ENCODE results near the gene SND1. TPM values are rescaled to one million over a fixed set of nuclear protein-coding genes. Genes with fewer than 3 reads are reported as not detected.
"Not testable (repeated sequence)": the region's sequence is repeated elsewhere in the genome, so short reads cannot be mapped to it uniquely, and the experiment has no call there.

Gene SND1
- total RNA-seq, 2 donors from 2014 or later, result 146 to 155 TPM

DNA sequence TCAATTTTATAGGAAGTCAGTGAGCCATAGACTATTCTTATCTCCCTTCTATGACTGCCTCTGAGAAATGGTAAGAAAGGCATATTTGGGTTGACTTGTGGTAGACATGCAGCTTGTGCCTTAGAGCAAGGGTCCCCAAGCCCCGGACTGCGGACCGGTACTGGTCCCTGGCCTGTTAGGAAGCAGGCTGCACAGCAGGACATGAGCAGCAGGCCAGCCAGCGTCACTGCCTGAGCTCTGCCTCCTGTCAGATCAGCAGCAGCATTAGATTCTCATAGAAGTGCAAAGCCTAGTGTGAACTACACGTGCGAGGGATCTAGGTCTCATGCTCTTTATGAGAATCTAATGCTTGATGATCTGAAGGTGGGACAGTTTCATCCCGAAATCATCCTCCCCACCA is 180.6 kb downstream of the SND1 start:
- Histone ChIP-seq H3K9me3 (no peaks in the 10 kb centered on the region), H3K4me3 (no peak overlapping the region), H3K4me1 (peaks cover 52% of the 10 kb centered on the region), H3K27ac (no peak overlapping the region), H3K27me3 (no peaks in the 10 kb centered on the region), H3K36me3 (replicated peaks in 1 of 2; ENCODE audit: insufficient read depth in 1 of 2, low read depth in 2 of 2) (no peaks in the 10 kb centered on the region)
- ATAC-seq, result no peak
- TF ChIP-seq POLR2A (IDR thresholded peaks at IDR 0.05), result no peak
- TF ChIP-seq, protein P1, sequence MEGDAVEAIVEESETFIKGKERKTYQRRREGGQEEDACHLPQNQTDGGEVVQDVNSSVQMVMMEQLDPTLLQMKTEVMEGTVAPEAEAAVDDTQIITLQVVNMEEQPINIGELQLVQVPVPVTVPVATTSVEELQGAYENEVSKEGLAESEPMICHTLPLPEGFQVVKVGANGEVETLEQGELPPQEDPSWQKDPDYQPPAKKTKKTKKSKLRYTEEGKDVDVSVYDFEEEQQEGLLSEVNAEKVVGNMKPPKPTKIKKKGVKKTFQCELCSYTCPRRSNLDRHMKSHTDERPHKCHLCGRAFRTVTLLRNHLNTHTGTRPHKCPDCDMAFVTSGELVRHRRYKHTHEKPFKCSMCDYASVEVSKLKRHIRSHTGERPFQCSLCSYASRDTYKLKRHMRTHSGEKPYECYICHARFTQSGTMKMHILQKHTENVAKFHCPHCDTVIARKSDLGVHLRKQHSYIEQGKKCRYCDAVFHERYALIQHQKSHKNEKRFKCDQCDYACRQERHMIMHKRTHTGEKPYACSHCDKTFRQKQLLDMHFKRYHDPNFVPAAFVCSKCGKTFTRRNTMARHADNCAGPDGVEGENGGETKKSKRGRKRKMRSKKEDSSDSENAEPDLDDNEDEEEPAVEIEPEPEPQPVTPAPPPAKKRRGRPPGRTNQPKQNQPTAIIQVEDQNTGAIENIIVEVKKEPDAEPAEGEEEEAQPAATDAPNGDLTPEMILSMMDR (IDR thresholded peaks at IDR 0.05), result no peak
- no peak for DNase-seq
- WGBS, 2 donors, result 95 to 99% methylated on average over 7 of the region's 7 CpGs
- intact Hi-C loops (cut with DNase I), result no loop called here

DNA sequence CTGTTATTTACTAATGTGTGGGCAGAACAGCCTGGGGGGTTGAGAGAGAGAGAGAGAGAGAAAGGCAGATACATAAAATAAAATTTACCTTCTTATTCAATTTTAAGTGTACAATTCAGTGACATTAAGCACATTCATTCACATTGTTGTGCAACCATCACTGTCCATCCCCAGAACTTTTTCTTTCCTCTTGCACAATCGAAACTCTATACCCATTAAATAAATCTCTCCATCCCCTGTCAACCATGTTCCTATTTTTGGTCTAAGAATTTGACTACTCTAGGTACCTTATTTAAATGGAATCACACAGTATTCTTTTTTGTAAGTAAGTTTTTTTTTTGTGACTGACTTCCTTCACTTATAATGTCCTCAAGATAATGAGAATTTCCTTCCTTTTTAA is 181.6 kb downstream of the SND1 start:
- peaks cover 0 to 4% (median 0%) of the 10 kb centered on the region in 3 donors for H3K9me3 ChIP-seq
- H3K36me3 ChIP-seq (replicated peaks in 1 of 2; ENCODE audit: insufficient read depth in 1 of 2, low read depth in 2 of 2), result no peaks in the 10 kb centered on the region
- no peaks in the 10 kb centered on the region for H3K27me3 ChIP-seq
- no peak for ATAC-seq
- H3K27ac ChIP-seq, result no peak overlapping the region
- intact Hi-C loops (cut with DNase I), result no loop called here
- no peak for DNase-seq
- 81 to 86% methylated on average over 1 of the region's 1 CpG for WGBS, 2 donors
- H3K4me3 ChIP-seq, result no peak overlapping the region
- H3K4me1 ChIP-seq, result peaks cover 62% of the 10 kb centered on the region
- TF ChIP-seq, protein P1 (IDR thresholded peaks at IDR 0.05), result no peak
- no peak for TF ChIP-seq POLR2A (IDR thresholded peaks at IDR 0.05)

DNA sequence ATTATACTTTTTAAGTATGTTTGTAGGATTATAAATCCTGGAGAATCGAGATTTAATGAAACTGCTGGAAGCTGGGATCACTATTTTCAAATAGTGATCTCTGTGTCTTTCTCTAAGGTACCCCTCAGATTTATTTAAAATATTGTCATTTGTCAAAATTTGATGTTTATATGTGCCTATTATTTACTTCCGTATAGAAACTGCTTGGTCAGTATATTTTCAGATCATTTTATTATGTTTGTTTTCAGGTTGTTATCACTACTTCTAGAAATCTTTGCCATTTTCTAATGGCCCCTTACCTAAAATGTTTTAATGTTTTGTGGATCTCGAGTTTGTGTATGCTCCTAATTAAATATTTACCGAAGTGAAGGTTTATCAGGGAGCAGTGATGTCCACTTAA is 183.7 kb downstream of the SND1 start:
- Histone ChIP-seq H3K36me3 (replicated peaks in 1 of 2; ENCODE audit: insufficient read depth in 1 of 2, low read depth in 2 of 2) (no peaks in the 10 kb centered on the region), H3K27me3 (no peaks in the 10 kb centered on the region), H3K4me1 (peaks cover 70% of the 10 kb centered on the region), H3K4me3 (no peak overlapping the region), H3K9me3 (peaks cover 0 to 4% (median 0%) of the 10 kb centered on the region in 3 donors), H3K27ac (no peak overlapping the region)
- WGBS, 2 donors, result 61 to 76% methylated on average over 4 of the region's 4 CpGs
- DNase-seq, result no peak
- no peak for TF ChIP-seq POLR2A (IDR thresholded peaks at IDR 0.05)
- TF ChIP-seq, protein P1 (IDR thresholded peaks at IDR 0.05), result no peak
- no peak for ATAC-seq
- intact Hi-C loops (cut with DNase I), result no loop called here

- WGBS, 2 donors, result 88 to 89% methylated on average over 7 of the region's 7 CpGs
- H3K36me3 ChIP-seq (replicated peaks in 1 of 2; ENCODE audit: insufficient read depth in 1 of 2, low read depth in 2 of 2); H3K9me3 ChIP-seq; H3K27me3 ChIP-seq; intact Hi-C loops (cut with DNase I); H3K4me3 ChIP-seq: not testable (repeated sequence)
- Histone ChIP-seq H3K27ac (peak overlapping the region in 1 of 4 donors; percentile 20), H3K4me1 (peaks cover 60% of the 10 kb centered on the region)
- DNase-seq, result peak; percentile 19 to 43 (median 40)
- peak; percentile 54 for ATAC-seq
These were observed 185.9 kb downstream of the SND1 start for GRCh38 chr7:127837816-127838410.

DNA sequence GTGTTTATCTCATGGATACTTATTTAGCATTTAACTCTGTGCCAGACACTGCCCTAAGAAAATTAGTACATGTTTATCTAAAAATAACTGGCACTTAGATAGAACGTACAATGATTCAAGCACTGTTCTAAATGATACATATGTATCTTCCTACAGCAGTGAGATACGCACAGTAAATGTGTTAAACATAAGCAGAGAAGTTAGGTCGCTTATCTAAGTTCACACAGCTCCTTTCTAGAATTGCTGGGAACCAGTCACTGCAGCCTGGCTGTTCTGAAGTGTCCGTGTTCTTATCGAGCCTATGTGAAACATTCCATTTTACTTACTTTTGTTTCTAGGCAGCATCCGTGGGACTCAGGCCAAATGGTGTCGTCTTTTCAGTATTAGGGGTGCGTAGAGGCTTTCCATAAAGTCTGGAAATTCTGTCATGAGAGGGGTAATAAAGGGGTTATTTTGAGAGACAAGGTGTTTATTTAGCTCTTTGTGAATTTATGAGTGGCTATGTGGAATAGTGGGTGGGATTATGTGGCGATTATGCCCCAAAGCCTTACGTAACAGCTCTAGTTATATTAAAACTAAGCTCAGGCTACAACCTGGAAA is 186.9 kb downstream of the SND1 start:
- H3K36me3 ChIP-seq (replicated peaks in 1 of 2; ENCODE audit: insufficient read depth in 1 of 2, low read depth in 2 of 2), result no peaks in the 10 kb centered on the region
- ATAC-seq (peak; percentile 52), DNase-seq (peak in 3 of 4 donors; percentile 23 to 42 (median 36))
- intact Hi-C loops (cut with DNase I), result no loop called here
- H3K4me1 ChIP-seq, result peaks cover 64% of the 10 kb centered on the region
- TF ChIP-seq, protein P1 (IDR thresholded peaks at IDR 0.05), result no peak
- TF ChIP-seq POLR2A (IDR thresholded peaks at IDR 0.05), result no peak
- peaks cover 0 to 4% (median 0%) of the 10 kb centered on the region in 3 donors for H3K9me3 ChIP-seq
- WGBS, 2 donors, result 61 to 65% methylated on average over 10 of the region's 10 CpGs
- no peaks in the 10 kb centered on the region for H3K27me3 ChIP-seq
- H3K27ac ChIP-seq, result peak overlapping the region; percentile 1 to 42 (median 26)
- no peak overlapping the region for H3K4me3 ChIP-seq

All from body of pancreas (tissue), 4 donors.